ENCODE results near the gene BACH2. TPM values are rescaled to one million over a fixed set of nuclear protein-coding genes. Genes with fewer than 3 reads are reported as not detected.
A peak's percentile ranks its signal among the peaks of the same experiment; 100 is the strongest.
"Not testable (repeated sequence)": the region's sequence is repeated elsewhere in the genome, so short reads cannot be mapped to it uniquely, and the experiment has no call there.

Gene BACH2
- total RNA-seq, 1 donor: under 0.01 TPM

GRCh38 chr6:90068264-90068663, 228.4 kb downstream of the BACH2 start:
- no peak overlapping the region for H3K4me3 ChIP-seq (ENCODE audit: low read depth, low read length)
- no peak for TF ChIP-seq CTCF (IDR thresholded peaks at IDR 0.05; ENCODE audit: insufficient read depth, low read depth, low read length)
- DNase-seq (ENCODE audit: low read depth): peak; percentile 70

- no peak for TF ChIP-seq CTCF (IDR thresholded peaks at IDR 0.05; ENCODE audit: insufficient read depth, low read depth, low read length)
- no peak overlapping the region for H3K4me3 ChIP-seq (ENCODE audit: low read depth, low read length)
- no peak for DNase-seq (ENCODE audit: low read depth)
These were observed 229.9 kb downstream of the BACH2 start for GRCh38 chr6:90066697-90067096.

GRCh38 chr6:90065173-90065572, 231.5 kb downstream of the BACH2 start:
- no peak overlapping the region for H3K4me3 ChIP-seq (ENCODE audit: low read depth, low read length)
- DNase-seq (ENCODE audit: low read depth): no peak
- TF ChIP-seq CTCF (IDR thresholded peaks at IDR 0.05; ENCODE audit: insufficient read depth, low read depth, low read length): no peak

- TF ChIP-seq CTCF (IDR thresholded peaks at IDR 0.05; ENCODE audit: insufficient read depth, low read depth, low read length): no peak
- DNase-seq (ENCODE audit: low read depth): no peak
These were observed 234.0 kb downstream of the BACH2 start for GRCh38 chr6:90062667-90063066.

GRCh38 chr6:90062051-90062450, 234.6 kb downstream of the BACH2 start:
- no peak for DNase-seq (ENCODE audit: low read depth)
- H3K4me3 ChIP-seq (ENCODE audit: low read depth, low read length): no peak overlapping the region
- TF ChIP-seq CTCF (IDR thresholded peaks at IDR 0.05; ENCODE audit: insufficient read depth, low read depth, low read length): no peak

More at GRCh38 chr6:90062667-90063066, 234.0 kb downstream of the BACH2 start:
- H3K4me3 ChIP-seq (ENCODE audit: low read depth, low read length): no peak overlapping the region

GRCh38 chr6:90059178-90059577, 237.5 kb downstream of the BACH2 start:
- not testable (repeated sequence) for H3K4me3 ChIP-seq (ENCODE audit: low read depth, low read length); DNase-seq (ENCODE audit: low read depth)

GRCh38 chr6:90055924-90056323, 240.7 kb downstream of the BACH2 start:
- H3K4me3 ChIP-seq (ENCODE audit: low read depth, low read length); DNase-seq (ENCODE audit: low read depth): not testable (repeated sequence)

GRCh38 chr6:90054193-90054592, 242.4 kb downstream of the BACH2 start:
- DNase-seq (ENCODE audit: low read depth); H3K4me3 ChIP-seq (ENCODE audit: low read depth, low read length): not testable (repeated sequence)

- DNase-seq (ENCODE audit: low read depth): no peak
These were observed 243.0 kb downstream of the BACH2 start for GRCh38 chr6:90053614-90054013.

More at GRCh38 chr6:90053614-90054013, 243.0 kb downstream of the BACH2 start:
- no peak for TF ChIP-seq CTCF (IDR thresholded peaks at IDR 0.05; ENCODE audit: insufficient read depth, low read depth, low read length)
- no peak overlapping the region for H3K4me3 ChIP-seq (ENCODE audit: low read depth, low read length)

All from fibroblast of villous mesenchyme (primary cell).